OCI-LY3 (cell line): ENCODE data around the gene ARHGAP22.

Experiments
- EZH2phosphoT487 ChIP-seq: fragments of 200-600 bp; shearing (Covaris generic); IDR thresholded peaks from 2 replicates; pipeline ENCODE4 v1.6.1; 2018; ENCODE audit warnings: antibody characterized with exemption, mixed run types, low read depth
- TF ChIP-seq, protein P1 (sequence below): fragments of 200-600, 300-600 bp; sonication (generic); IDR thresholded peaks from 2 replicates; pipeline ENCODE4 v1.5.1; 2014; ENCODE audit warnings: antibody characterized with exemption, low read length, low read depth

DNA sequence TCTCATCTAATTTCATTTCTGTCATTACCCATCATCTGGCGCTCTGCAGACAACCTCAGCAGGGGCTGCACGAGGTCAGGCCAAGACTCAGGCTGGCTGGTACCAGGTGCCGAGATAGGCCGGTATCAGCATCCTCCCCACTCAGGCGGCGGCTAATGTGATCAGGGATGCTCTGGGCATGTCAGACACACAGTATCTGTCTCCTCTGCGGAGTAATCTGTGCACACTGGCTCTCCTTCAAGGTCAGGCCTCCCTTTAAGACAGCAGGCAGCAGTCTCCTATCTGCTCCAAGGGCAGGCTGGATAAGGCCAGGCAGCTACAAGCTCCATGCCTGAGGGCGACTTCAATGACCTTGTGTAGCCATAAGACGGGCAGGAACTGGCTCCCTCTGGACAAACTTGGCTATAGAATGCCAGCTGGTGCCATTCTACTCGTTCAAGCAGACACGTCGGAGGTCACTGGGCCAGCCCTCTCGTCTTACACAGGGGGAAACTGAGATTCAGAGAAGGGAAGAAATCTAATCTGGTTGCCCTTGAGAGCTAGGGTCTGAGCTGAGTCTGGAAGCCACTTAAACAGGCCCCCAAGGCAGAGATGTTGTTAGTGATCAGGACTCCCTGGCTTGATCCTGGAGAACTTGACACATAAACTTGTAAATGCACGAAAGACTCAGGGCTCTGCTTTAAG, 59.3 kb downstream of the ARHGAP22 start:
- TF ChIP-seq, protein P1, sequence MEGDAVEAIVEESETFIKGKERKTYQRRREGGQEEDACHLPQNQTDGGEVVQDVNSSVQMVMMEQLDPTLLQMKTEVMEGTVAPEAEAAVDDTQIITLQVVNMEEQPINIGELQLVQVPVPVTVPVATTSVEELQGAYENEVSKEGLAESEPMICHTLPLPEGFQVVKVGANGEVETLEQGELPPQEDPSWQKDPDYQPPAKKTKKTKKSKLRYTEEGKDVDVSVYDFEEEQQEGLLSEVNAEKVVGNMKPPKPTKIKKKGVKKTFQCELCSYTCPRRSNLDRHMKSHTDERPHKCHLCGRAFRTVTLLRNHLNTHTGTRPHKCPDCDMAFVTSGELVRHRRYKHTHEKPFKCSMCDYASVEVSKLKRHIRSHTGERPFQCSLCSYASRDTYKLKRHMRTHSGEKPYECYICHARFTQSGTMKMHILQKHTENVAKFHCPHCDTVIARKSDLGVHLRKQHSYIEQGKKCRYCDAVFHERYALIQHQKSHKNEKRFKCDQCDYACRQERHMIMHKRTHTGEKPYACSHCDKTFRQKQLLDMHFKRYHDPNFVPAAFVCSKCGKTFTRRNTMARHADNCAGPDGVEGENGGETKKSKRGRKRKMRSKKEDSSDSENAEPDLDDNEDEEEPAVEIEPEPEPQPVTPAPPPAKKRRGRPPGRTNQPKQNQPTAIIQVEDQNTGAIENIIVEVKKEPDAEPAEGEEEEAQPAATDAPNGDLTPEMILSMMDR = no peak
- no peak for TF ChIP-seq EZH2phosphoT487
